Panc1 (cell line): ENCODE results near the gene SMTNL2.

Source experiments
- CTCF ChIP-seq: fragments of 450-650 bp; IDR thresholded peaks from 2 replicates; pipeline ENCODE4 v1.5.1; 2017; ENCODE audit warnings: mild to moderate bottlenecking
- POLR2AphosphoS5 ChIP-seq: IDR thresholded peaks from 2 replicates; pipeline ENCODE4 v1.6.1; 2012; ENCODE audit warnings: mild to moderate bottlenecking, low read depth, low read length, moderate library complexity

- TF ChIP-seq CTCF (no peak), POLR2AphosphoS5 (no peak)
Measured at GRCh38 chr17:4642286-4642685, 58.0 kb downstream of the SMTNL2 start.
